ENCODE results near the gene ADGRL1.
"Not testable (repeated sequence)": the region's sequence is repeated elsewhere in the genome, so short reads cannot be mapped to it uniquely, and the experiment has no call there.

The ADGRL1 gene

DNA sequence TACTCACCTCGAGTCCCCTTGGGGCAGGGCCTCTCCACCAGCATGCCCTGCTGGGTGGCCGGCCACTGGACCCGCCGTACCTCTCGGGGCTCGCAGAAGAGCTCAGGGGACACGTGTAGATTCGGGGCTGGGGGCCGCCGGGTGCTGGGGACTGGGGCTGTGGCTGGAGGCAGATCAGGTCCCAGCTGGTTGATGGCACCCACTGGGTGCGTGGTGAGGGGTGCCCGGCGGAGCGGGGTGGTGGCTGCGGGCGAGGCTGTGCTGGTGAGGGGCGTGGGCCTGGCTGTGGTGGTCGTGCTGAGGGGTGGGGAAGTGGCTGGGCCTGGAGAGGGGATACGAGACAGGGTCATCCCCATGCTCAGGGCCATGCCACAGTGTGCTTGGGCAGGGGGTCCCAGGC is 44.7 kb downstream of the ADGRL1 start:
- no peak for DNase-seq (ENCODE audit: low read depth in 2 of 2)

DNA sequence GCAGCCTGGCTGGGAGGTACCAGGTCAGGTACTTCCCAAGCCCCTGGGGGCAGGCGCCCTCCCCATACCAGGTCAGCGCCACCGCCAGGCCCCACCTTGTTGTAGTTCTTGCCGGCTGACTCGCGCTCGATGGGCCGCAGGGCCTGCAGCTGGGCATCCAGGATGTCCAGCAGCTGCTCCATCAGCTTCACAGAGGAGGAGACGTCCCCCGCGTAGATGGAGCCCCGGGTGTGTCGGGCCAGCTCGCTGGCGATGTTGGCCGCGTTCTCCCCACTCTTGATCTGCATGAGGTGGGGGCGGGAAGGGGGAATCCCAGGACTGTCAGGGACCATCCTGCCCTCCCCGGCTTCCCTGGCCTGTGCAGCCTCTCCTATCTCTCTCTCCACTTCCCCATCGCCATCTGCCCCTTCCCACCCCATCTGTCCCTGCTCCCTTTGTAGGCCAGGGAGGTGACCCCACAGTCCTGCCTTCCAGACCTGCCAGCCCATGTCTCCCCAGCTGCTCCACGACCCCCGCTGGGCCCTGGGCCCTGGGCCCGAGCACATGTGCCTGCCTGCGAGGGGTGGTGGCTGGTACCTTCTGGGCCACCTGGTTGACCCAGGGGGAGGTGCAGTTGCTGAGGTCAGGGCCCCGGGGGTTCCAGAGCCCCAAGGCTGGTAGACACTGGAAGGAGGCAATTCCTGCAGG is 45.8 kb downstream of the ADGRL1 start:
- no peak for DNase-seq (ENCODE audit: low read depth in 2 of 2)

DNA sequence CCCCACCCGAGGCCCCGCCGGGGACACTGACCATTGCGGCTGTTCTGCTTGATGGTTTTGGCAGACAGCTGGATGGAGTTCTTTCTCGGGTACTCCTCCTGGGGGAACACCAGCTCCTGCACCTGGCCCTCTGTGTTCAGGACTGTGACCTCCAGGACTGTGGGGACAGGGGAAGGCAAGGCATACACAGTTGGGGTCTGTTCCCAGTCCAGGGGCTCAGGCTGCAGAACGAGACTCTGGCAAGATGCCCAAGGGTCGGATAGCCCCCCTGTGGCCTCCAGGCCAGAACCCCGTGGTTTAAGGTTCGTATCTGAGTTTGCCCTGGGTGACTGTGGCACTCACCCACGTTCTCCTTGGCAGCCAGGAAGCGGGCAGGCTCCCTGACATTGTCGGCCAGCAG is 46.9 kb downstream of the ADGRL1 start:
- DNase-seq (ENCODE audit: low read depth in 2 of 2), result no peak

GRCh38 chr19:14158276-14159023 is 47.5 kb downstream of the ADGRL1 start:
- no peak for DNase-seq (ENCODE audit: low read depth in 2 of 2)

GRCh38 chr19:14156971-14157717 is 48.8 kb downstream of the ADGRL1 start:
- no peak for DNase-seq (ENCODE audit: low read depth in 2 of 2)

DNA sequence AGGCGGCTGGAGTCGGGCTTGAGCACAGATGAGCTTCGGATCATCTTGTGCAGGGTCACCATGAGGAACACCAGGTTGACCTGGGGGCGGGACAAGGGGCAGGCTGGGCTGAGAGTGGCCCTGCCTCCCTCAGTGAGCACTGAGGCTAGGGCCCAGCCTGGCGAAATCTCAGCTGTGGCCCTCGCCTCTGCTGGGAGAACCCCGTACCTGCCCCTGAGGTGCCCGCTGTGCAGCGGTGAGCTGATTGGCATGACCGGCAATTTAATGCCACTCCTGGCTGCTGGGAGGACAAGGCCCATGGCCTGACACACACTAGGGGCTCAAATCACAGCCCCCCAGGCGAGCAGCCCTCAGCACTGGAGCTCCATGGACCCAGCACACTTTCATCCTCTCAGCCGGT is 49.8 kb downstream of the ADGRL1 start:
- no peak for DNase-seq (ENCODE audit: low read depth in 2 of 2)

- DNase-seq (ENCODE audit: low read depth in 2 of 2), result no peak
Observed at GRCh38 chr19:14155371-14155770, 50.6 kb downstream of the ADGRL1 start.

DNA sequence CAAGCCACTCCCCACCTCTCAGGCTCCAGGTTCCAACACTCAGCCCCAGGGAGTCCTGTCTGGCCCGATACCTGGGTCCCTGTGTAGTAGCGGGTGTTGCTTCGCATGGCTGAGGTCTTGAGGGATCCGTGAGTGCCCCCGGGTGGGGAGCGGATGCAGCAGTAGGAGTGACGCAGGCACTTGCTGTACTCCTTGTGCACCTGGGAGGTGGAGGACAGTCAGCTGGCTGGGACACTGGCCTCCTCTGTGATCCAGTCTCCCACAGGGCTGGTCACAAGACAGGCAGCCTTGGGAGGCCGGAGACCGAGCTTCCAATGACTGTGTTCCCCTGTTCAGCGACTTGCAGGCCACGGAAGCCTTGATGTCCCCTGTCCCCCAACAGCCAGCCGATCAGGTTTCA is 53.3 kb downstream of the ADGRL1 start:
- DNase-seq (ENCODE audit: low read depth in 2 of 2), result no peak

- DNase-seq (ENCODE audit: low read depth in 2 of 2), result no peak
Observed at GRCh38 chr19:14150770-14151661, 55.0 kb downstream of the ADGRL1 start.

- DNase-seq (ENCODE audit: low read depth in 2 of 2), result no peak
Observed at GRCh38 chr19:14150041-14150769, 55.8 kb downstream of the ADGRL1 start.

DNA sequence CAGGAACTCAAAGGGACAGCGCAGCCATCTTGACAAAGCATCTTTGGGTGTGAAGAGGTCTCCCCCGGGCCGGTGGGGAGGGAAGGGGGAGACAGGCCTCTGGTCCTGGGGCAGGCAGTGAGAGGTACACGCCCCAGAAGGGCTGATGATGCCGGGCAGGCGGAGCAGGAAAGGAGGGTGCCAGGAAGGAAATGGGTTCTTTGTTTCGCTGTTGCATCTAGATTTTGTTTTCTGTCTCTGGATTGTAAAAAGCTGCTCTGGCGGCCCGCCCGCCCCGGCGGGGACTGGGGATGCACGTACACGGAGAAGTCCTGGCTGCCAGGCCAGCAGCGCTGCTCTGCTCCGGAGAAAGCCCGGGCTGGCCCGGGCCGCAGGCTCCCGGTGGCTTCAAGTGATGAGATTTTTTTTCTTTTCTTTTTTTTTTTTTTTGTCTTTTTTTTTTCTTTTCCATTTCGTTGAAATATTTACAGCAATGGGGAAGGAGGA is 56.4 kb downstream of the ADGRL1 start:
- peak; percentile 21 to 26 for DNase-seq (ENCODE audit: low read depth in 2 of 2)

- DNase-seq (ENCODE audit: low read depth in 2 of 2), result no peak
Observed at GRCh38 chr19:14148751-14149410, 57.1 kb downstream of the ADGRL1 start.

- DNase-seq (ENCODE audit: low read depth in 2 of 2), result peak in 1 of 2 donors; percentile 48
Observed at GRCh38 chr19:14147797-14148605, 58.0 kb downstream of the ADGRL1 start.

GRCh38 chr19:14146789-14147216 is 59.2 kb downstream of the ADGRL1 start:
- DNase-seq (ENCODE audit: low read depth in 2 of 2), result no peak

GRCh38 chr19:14146169-14146568 is 59.8 kb downstream of the ADGRL1 start:
- not testable (repeated sequence) for DNase-seq (ENCODE audit: low read depth in 2 of 2)

DNA sequence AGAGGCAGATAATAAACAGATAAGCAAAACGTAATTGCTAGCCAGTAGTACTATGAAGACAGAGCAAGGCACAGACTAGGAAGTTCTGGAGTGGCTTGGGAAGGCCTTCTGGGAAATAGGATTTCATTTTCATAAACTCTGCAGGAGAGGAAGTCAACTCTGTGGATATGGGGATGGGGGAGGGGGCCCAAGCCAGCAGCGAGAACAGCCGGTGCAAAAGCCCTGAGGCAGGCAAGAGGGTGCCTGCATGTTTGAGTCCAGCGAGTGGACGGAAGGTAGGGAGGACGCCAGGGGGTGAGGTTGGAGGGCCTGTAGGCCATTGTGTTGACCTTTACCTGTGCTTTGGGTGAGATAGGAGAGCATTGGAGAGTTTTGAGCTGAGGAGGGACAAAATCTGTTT is 60.6 kb downstream of the ADGRL1 start:
- DNase-seq (ENCODE audit: low read depth in 2 of 2), result no peak

DNA sequence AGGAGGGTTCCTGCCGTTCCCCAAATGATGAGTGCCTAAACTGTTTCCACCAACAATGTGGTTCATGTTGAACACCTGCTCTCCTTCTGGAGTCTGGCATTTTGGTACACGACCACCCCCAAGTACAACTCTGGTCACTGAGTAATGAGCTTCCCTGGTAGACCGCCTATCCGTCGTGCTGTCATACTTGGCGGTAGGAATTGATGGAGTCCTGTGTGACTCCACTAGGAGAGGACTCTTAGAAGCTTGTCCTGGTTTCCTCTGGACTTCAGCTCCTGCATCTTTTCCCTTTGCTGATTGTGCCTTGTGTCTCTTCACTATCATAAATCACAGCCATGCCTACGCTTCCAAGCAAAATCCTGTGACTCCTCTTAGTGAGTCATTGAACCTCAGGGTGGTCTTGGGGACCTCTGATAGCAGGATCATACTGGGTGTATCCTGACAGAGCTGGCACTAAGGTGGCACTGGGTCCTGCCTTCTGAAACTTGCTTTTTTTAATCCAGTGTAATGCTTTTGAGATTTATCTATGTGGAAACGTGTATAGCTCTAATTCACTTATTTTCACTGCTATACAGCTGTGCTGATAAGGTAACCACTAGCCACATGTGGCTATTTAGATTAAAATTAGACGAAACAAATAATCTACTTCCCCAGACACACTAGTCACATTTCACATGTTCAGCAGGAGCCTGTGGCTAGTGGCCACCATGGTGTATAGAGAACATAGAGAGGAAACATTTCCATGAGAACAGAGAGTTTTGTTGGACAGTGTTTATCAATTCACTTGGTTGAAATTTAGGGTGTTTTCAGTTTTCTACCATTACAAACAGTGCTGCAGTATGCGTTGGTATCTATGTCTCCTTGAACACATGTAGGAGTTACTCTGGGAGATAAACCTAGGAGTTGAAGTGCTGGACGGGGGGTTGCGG is 63.4 kb downstream of the ADGRL1 start:
- no peak for DNase-seq (ENCODE audit: low read depth in 2 of 2)

DNA sequence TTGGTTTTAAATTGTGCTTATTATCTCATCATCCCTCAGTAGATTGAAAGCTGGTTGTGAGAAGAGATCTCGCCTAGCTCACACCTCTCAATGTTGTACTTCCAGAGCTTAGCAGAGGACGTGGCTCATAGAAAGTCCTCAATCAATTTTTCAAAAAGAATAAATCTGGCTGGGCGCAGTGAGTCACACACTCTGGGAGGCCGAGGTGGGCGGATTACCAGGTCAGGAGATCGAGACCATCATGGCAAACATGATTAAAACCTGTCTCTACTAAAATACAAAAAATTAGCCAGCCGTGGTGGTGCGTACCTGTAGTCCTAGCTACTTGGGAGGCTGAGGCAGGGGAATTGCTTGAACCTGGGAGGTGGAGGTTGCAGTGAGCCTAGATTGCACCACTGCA is 64.9 kb downstream of the ADGRL1 start:
- DNase-seq (ENCODE audit: low read depth in 2 of 2), result no peak
